ENCODE measurements around the gene TCERG1L. TPM values are rescaled to one million over a fixed set of nuclear protein-coding genes. Genes with fewer than 3 reads are reported as not detected.

The TCERG1L gene
- total RNA-seq, 6 experiments from 2014 or later = not detected

- ATAC-seq = no peak
- no peak for DNase-seq
- 79% methylated on average over 11 of the region's 12 CpGs for WGBS (ENCODE audit: insufficient coverage, low coverage, low lambda C conversion rate, missing lambda C conversion rate)
- intact Hi-C loops (cut with DNase I) = no loop called here
- H3K27me3 ChIP-seq = no peaks in the 10 kb centered on the region
- H3K9me3 ChIP-seq = no peaks in the 10 kb centered on the region
- TF ChIP-seq POLR2A (IDR thresholded peaks at IDR 0.05) (no peak), CTCF (IDR thresholded peaks at IDR 0.05) (no peak)
- H3K36me3 ChIP-seq = no peaks in the 10 kb centered on the region
- no peak overlapping the region for H3K27ac ChIP-seq
- H3K4me3 ChIP-seq = no peak overlapping the region
- H3K4me1 ChIP-seq = no peaks in the 10 kb centered on the region
Measured at GRCh38 chr10:131092386-131092785, 219.1 kb downstream of the TCERG1L start.

DNA sequence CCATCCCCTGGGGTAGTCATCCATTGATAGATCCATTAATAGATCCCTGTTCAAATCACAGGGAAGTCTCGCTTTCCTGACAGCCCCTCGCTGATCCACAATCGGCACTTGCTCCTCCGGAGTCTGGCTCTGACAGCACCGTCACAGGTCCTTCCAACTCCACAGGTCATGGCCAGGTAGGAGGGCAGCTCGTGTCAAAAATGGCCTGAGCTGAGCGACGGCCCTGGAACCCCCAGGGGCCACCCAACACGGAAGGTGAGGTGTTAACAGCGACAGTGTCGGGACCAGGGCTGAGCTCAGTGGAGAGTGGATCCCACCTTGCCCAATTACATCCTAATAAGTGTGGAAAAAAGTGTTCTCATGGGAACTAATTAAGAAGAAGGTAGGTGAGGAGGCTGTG is 219.8 kb downstream of the TCERG1L start:
- no peak overlapping the region for H3K4me3 ChIP-seq
- no peak overlapping the region for H3K27ac ChIP-seq
- no peaks in the 10 kb centered on the region for H3K36me3 ChIP-seq
- 75% methylated on average over 6 of the region's 11 CpGs for WGBS (ENCODE audit: insufficient coverage, low coverage, low lambda C conversion rate, missing lambda C conversion rate)
- no peak for ATAC-seq
- H3K4me1 ChIP-seq = no peaks in the 10 kb centered on the region
- intact Hi-C loops (cut with DNase I) = no loop called here
- TF ChIP-seq POLR2A (IDR thresholded peaks at IDR 0.05) (no peak), CTCF (IDR thresholded peaks at IDR 0.05) (no peak)
- no peaks in the 10 kb centered on the region for H3K27me3 ChIP-seq
- H3K9me3 ChIP-seq = no peaks in the 10 kb centered on the region
- DNase-seq = no peak

- Histone ChIP-seq H3K9me3 (no peaks in the 10 kb centered on the region), H3K27ac (no peak overlapping the region), H3K4me3 (no peak overlapping the region), H3K27me3 (no peaks in the 10 kb centered on the region), H3K36me3 (no peaks in the 10 kb centered on the region), H3K4me1 (no peaks in the 10 kb centered on the region)
- intact Hi-C loops (cut with DNase I) = no loop called here
- TF ChIP-seq CTCF (IDR thresholded peaks at IDR 0.05) (no peak), POLR2A (IDR thresholded peaks at IDR 0.05) (no peak)
- 74% methylated on average over 6 of the region's 17 CpGs for WGBS (ENCODE audit: insufficient coverage, low coverage, low lambda C conversion rate, missing lambda C conversion rate)
- DNase-seq (no peak), ATAC-seq (no peak)
Measured at GRCh38 chr10:131090761-131091661, 220.5 kb downstream of the TCERG1L start.

- ATAC-seq = no peak
- Histone ChIP-seq H3K9me3 (no peaks in the 10 kb centered on the region), H3K4me3 (no peak overlapping the region), H3K27ac (no peak overlapping the region), H3K36me3 (no peaks in the 10 kb centered on the region), H3K4me1 (no peaks in the 10 kb centered on the region), H3K27me3 (no peaks in the 10 kb centered on the region)
- TF ChIP-seq POLR2A (IDR thresholded peaks at IDR 0.05) = no peak
- no peak for TF ChIP-seq CTCF (IDR thresholded peaks at IDR 0.05)
- no CpG with 5 or more reads among the region's 14 CpGs for WGBS (ENCODE audit: insufficient coverage, low coverage, low lambda C conversion rate, missing lambda C conversion rate)
- intact Hi-C loops (cut with DNase I) = no loop called here
- DNase-seq = no peak
Measured at GRCh38 chr10:131089861-131090260, 221.7 kb downstream of the TCERG1L start.
